AG08395 (cell line): ENCODE data around the gene TRPV6.

Experiments
- DNase-seq: peaks from one replicate; pipeline ENCODE4 v3.0.0; 2012; ENCODE audit warnings: mixed read lengths, low spot score

TRPV6 gene

DNA sequence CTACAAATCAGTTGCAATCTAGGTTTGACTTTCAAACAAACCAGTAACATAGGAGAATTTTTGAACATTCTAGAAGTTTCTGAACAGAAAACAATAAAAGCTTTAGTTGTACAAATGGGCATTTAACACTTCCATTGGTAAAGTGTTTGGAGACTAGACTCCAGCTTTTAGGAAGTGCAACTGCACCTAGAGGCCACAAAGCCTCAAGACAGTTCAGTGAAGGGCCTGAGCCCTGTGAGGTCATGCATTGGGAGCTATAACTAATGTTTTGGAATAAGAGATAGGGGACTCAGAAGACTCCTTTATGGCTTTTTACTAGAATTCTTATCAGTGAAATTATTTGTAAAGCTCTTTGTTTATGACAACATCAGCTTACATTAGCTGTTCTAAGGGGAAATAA lies 33.6 kb downstream of the TRPV6 start:
- no peak for DNase-seq

DNA sequence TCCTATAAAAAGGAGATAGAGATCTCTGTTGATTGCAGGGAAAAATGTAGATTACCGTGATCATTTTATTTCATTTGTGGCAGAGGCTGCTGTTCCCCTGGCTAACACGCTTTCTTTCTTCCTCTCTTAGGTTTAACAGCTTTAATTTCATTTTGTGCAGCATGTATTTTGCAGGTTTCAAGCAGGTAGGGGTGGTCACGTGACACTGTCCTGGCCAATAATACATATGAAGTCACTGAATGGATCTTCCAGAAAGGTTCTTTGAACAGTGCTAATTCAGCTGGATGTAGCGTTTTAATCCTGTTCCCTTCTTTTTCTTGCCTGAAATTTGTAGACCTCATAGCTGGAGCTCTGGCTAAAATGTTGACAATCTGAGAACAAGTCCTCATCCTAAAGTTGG lies 34.3 kb downstream of the TRPV6 start:
- DNase-seq = no peak

DNA sequence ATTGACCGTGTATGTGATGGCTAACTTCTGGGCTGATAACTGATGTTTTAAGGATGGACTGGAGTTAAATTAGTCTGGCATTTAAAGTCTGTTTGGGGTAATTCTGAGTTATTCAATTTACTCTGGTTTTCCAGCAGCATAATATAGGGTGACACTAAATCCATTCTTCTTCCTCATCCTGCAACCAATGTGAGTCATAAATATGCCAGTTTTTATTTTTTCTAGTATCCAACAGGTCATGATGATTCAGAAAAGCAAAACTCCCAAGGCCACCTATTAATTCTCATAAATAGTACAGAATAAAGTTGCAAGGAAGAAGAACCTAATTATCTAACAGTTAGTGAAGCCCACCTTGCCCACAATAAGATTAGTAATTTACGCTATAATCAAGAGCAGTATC lies 38.2 kb downstream of the TRPV6 start:
- no peak for DNase-seq

DNA sequence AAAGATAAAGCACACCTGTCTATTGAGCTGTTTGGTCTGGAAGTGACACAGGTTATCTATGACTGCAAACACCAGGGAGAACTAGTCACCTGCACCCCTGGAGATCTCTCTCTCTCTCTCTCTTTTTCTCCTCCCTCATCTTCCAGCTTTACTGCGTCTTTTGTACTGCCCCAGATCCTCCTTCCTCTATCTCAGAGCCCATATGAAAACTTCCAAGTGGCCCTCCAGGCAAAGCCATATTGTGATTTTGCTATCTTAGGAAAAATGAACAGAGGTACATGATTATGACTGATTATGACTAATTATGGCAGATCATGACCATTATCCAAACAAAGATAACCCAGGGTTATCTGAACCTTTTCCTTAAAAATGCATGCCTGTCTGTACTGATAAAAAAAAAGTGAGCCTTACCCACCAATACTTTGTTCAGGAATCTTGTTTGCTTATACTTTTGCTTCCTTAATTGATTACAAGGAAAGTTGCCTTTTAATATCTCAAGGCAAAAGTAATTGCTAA lies 43.2 kb downstream of the TRPV6 start:
- no peak for DNase-seq

DNA sequence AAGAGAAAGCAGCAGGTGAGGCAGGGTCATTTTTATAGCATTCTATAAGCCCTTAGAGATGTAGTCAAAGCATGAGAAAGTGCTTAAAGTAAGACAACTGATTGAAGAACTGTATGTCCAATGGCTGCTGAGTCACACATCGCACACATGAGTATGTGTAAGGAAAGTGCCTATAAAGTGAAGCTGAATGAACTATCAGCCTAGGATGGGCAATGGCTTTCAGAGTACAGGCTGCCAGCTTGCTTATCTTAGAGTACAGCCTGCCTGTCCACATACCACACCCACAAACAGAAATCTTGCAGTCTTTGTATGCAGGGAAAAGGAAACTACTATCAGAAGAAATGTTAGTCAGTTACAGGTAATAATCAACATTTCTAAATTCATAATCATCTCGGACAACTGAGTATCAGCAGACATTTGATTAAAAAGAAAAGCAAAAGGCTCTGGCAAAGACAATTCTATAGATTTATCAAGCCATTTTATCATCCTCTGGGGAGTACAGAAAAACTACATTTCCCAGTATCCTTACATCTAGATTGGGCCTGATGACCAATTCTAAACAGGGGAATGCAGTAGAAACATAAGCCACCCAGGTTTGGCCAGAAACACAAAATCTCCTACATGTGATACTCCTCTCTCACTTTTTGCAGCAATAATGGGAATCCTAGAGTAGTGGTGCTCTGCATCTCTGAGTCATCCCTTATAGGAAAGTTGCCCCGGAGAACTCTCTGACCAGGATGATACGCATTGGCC lies 46.9 kb downstream of the TRPV6 start:
- DNase-seq = no peak

DNA sequence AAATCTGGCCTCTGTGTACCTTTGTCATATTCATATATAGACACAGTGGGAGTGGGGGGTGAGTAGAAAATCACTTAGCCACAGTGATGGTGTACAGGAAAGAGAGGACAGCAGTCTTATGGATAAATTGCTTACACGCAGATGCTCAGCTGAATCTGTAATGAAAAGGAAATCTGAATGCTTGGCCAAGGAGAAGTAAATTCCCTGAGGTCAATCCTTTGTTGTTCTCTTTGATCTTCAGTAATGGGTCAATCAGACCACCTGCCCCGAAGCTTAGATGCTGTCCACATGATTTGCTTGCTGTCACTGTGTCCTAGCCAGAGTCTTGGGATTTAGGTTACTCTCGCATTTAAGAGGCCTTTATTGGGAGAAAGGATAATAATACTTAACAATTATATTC lies 49.1 kb downstream of the TRPV6 start:
- DNase-seq = no peak

DNA sequence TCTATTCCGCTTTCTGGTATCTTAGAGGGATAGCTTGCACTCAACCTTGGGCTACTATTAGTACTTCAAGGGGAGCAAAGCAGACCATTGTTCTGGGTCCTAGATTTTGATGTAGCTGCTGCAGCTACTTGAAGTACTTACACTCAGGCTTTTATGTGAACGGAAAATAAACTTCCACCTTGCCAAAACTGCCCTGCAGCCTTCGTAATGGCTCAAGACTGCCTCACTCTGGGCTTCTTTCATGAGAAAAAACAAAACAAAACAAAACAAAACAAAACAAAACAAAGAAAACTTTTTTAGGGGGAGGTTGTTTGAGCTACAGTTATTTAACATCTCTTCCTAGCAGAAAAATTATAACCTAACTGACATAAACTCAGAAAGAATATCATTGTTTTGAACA lies 50.1 kb downstream of the TRPV6 start:
- no peak for DNase-seq

DNA sequence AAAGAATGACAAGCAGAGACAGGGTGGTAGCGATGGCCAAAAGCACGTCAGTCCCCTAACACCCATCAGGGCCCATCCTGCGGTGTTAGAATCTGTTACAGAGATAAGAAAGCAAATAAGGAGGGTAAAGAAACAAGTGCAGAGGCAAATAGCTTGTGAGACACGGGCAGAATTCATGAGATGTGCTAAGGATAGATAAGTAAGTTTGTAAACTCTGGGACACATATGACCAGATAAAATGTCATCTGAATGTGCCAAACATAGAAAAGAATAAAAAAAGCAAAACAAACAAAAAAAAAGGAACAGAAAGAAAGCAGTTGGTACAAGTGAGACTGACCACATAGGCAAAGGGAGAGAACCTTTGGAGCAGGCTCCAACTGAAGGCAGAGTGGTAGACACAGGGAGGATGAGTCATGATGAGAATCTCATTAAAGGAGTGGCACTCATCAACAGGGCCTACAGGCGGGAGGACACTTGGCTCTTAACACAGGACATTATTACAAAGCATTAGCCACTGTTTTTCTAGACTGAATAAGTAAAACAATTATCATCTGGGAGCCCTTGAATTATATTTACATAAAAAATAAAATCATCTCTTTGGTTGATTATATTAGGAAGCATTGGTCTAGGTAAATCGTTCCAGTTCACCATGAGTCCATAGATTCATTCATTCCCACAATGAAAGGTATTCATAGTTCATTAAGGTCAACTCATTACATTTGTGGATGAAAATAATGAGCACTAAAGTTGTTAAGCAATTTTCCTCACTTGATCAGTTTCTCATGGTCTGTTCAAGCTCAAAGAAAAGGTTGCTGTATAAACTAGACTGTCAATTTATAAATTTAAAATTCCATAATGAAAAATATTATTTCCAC lies 52.1 kb downstream of the TRPV6 start:
- DNase-seq = no peak

DNA sequence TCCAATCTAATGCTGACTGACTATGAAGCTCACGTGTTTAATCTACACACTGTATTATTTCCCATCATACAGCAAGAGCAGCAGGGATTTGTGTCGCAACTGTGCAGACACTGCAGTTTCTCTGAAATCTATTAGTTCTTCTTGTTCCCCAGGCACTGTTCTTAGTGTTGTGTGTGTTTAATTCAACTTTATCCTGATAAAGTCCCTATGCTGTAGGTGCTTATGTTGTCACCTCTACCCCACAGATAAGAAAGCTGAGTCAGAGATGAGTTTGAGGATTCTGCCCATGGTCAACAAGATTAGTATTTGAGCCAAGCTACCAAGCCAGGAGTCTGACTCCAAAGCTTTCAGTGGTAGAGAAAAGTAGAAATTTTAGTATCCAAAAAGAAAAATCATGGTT lies 53.1 kb downstream of the TRPV6 start:
- no peak for DNase-seq

DNA sequence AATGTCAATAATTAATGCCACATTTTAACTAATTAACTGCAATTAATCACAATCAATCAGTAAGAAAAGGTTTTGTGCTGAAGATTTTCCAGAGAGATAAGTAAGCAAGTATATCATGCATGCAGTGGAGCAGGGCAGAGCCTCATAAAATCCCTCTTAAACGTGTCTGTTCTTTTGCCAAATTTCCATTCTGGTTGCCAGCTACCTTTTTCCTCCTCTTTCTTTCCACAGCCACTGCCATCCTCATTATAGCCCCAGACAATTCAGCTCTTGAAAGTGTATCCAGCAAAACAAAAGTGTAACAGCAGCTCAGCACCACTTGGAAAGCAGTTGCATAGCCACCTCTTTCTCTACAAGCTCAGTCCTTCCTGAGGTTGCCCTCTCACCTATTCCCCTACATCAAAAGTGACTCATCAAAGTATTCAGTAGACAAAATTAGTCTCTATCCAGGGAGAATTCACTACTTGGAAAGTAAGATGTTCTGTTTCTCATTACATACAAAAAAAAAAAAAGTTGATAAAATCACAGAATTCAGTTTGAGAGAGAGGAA lies 57.5 kb downstream of the TRPV6 start:
- no peak for DNase-seq

DNA sequence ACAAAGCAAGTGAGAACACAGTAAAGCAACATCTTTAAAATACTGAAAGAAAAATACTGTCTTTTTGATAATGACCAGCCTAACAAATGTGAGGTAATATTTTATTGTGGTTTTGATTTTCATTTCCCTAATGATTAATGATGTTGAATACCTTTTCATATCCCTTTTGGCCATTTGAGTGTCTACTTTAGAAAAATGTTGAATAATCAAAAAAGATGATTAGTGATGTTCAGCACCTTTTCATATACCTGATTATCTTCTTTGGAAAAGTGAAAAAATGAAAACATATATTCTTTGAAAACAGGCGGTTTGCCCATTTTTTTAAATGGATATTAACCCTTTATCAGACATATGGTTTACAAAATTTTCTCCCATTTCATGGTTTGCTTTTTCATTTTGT lies 62.8 kb downstream of the TRPV6 start:
- no peak for DNase-seq
